ENCODE data around the gene CSTF3.
"Not testable (repeated sequence)": the region's sequence is repeated elsewhere in the genome, so short reads cannot be mapped to it uniquely, and the experiment has no call there.

The CSTF3 gene

DNA sequence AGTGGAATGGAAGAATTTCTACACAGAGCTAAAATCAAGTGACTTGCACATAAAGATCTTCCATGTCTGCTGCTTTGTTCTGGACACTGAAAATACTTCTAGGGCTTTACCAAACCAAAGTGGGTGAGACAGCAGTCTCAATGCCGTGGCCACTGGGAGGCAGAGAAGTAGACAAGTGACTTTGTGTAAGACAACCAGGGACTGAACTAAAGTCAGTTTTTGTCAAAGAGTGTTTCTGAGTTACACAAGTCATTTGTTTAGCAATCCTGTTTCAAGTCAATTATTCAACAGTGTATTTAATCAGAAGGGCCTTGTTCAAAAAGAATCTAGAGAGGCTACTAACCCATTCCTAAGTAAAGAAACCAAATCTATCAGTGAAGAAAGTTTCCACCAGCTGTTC is 75.3 kb downstream of the CSTF3 start:
- DNase-seq (ENCODE audit: low read depth) = no peak

GRCh38 chr11:33083918-33084317 is 77.4 kb downstream of the CSTF3 start:
- no peak for DNase-seq (ENCODE audit: low read depth)

GRCh38 chr11:33072465-33072864 is 88.8 kb downstream of the CSTF3 start:
- no peak for DNase-seq (ENCODE audit: low read depth)

GRCh38 chr11:33068611-33069340 is 92.5 kb downstream of the CSTF3 start:
- DNase-seq (ENCODE audit: low read depth) = no peak

GRCh38 chr11:33067294-33067693 is 94.0 kb downstream of the CSTF3 start:
- DNase-seq (ENCODE audit: low read depth) = no peak

GRCh38 chr11:33065445-33066178 is 95.7 kb downstream of the CSTF3 start:
- peak; percentile 58 for DNase-seq (ENCODE audit: low read depth)

- no peak for DNase-seq (ENCODE audit: low read depth)
Observed at GRCh38 chr11:33064866-33065265, 96.4 kb downstream of the CSTF3 start.

DNA sequence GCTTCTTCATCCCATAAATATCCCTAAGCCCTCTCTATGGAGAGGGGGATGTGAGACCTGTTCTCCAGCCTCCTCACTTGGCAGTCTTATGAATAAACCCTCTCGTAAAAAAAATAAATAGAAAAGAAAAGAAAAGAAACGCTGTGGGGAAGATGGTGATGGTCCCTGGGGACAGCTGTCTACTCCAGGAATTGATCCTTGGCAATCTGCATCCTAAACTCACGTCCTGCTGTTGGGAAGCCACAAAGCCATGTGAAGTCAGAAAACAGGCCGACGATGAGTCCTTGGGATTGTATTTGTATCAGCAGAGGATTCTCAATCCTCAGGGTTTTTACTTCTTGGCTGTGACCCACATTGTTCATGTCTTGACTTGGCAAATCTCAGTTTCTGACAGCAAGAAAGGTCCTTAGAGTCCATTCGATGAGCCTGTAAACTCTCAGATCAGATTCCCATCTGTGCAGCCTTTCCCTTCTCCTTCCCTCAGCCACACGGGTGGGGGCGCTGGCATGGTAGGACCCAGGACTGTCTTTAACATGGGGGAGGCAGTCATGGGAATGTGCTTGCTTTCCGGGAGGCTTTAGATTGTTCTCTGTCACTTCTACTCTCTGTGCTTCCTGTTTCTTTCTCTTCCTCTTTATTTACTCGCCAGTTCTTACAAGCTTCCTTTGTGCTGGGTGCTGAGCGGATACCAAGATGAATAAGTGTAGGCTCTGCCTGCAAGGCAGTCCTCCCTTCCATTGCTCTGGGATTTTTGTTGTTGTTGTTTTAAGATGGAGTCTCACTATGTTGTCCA is 97.1 kb downstream of the CSTF3 start:
- no peak for DNase-seq (ENCODE audit: low read depth)

GRCh38 chr11:33063326-33063881 is 97.9 kb downstream of the CSTF3 start:
- DNase-seq (ENCODE audit: low read depth) = no peak

- DNase-seq (ENCODE audit: low read depth) = no peak
Observed at GRCh38 chr11:33062137-33062536, 99.1 kb downstream of the CSTF3 start.

- DNase-seq (ENCODE audit: low read depth) = no peak
Observed at GRCh38 chr11:33060271-33060670, 101.0 kb downstream of the CSTF3 start.

- no peak for DNase-seq (ENCODE audit: low read depth)
Observed at GRCh38 chr11:33059331-33060007, 101.8 kb downstream of the CSTF3 start.

GRCh38 chr11:33057284-33057683 is 104.0 kb downstream of the CSTF3 start:
- no peak for DNase-seq (ENCODE audit: low read depth)

GRCh38 chr11:33055375-33055774 is 105.9 kb downstream of the CSTF3 start:
- DNase-seq (ENCODE audit: low read depth) = no peak

- no peak for DNase-seq (ENCODE audit: low read depth)
Observed at GRCh38 chr11:33052231-33052630, 109.0 kb downstream of the CSTF3 start.

GRCh38 chr11:33049565-33050408 is 111.5 kb downstream of the CSTF3 start:
- DNase-seq (ENCODE audit: low read depth) = not testable (repeated sequence)

DNA sequence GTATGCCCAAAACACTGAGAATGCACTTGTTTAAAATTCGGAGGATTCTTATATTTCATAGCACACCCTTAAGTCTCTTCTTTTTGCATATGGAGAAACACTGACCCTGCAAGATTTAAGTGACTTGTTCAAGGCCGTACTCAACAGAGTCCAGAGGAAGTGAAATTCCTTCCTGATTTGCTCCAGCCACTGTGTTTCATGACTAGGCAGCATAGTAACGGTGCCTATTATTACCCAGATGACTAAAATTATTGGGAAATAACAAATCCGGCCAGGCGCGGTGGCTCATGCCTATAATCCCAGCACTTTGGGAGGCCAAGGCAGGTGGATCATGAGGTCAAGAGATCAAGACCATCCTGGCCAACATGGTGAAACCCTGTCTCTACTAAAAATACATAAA is 112.6 kb downstream of the CSTF3 start:
- DNase-seq (ENCODE audit: low read depth) = not testable (repeated sequence)

GRCh38 chr11:33045551-33046255 is 115.6 kb downstream of the CSTF3 start:
- DNase-seq (ENCODE audit: low read depth) = no peak

GRCh38 chr11:33044285-33044756 is 117.0 kb downstream of the CSTF3 start:
- no peak for DNase-seq (ENCODE audit: low read depth)

DNA sequence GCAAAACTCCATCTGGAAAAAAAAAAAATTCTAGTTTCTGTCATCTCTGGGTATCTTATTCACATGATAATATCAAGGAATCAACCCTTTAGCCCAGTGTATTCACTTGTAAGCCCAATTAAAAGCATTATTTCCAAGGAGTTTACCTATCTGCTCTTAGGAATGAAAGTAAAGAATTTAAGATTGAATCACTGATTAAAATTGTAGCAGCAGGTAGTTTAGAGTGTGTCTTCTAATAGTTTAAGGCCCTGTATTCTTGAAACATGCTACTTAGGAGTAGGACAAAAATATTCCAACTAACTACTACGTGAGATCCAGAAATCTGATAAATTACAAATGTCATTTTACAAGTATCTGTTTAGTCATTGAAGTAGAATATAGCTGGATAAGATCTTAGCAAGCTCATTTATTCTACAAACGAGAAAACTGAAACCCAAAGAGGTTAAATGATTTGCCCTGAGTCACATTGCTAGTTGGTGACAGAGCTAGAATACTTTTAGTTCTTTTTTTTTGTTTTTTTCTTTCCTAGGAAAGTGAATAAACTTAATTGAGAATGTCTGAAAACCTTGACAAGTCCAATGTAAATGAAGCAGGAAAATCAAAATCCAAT is 118.0 kb downstream of the CSTF3 start:
- no peak for DNase-seq (ENCODE audit: low read depth)
